K562 (cell line): Measurements from ENCODE around the gene SERPING1. TPM values are rescaled to one million over a fixed set of nuclear protein-coding genes. Genes with fewer than 3 reads are reported as not detected.

ENCODE experiments used
- ATAC-seq: fragments of 200-7000 bp; cut with Tn5 transposase; 3 replicates; pipeline ENCODE4 v1.9.1; 2020; ENCODE audit warnings: moderate library complexity
- BruUV-seq: library from RNA; stranded (reverse); fragments of 400-500 nt; replicated peaks from 2 replicates; lab custom pipeline; 2021; lab: Mats Ljungman, UMichigan
- CTCF ChIA-PET: fragments of 300-600 bp; formaldehyde crosslinking; extraction: SDS; loops from one replicate; lab custom pipeline; 2021; ENCODE audit warnings: low intra/inter-chr PET ratio; lab: Yijun Ruan, JAX
- POLR2A ChIA-PET: fragments of 300-600, 350-650 bp; sonication (Branson Sonifier 250); formaldehyde crosslinking; extraction: SDS; loops from one replicate; lab custom pipeline; 2021; ENCODE audit warnings: antibody characterized with exemption, inconsistent platforms; lab: Yijun Ruan, JAX
- DNase-seq, 4 experiments: peaks; one replicate each; pipeline versions ENCODE4 v3.0.0 to v3.0.0-alpha.2; 2011 to 2018; ENCODE audit warnings: low spot score in 3 of 4, mixed read lengths in 3 of 4; ENCODE audit errors: extremely low read depth in 1 of 4
- FAIRE-seq: peaks from 2 replicates; lab custom pipeline; 2011; peaks lifted over from hg19 to GRCh38; lab: Jason Lieb, UNC
- H2AFZ ChIP-seq: 2 replicates; pipeline ENCODE4 v1.6.0; 2011; ENCODE audit warnings: low read depth, low read length, control low read depth, inconsistent platforms
- H3K27ac ChIP-seq: fragments of 200-600 bp; 3 replicates; pipeline ENCODE4 v1.8.0; 2011; ENCODE audit warnings: low read depth, mild to moderate bottlenecking, control low read depth, inconsistent platforms, low read length, moderate library complexity, mixed read lengths; ENCODE audit errors: extremely low read depth
- H3K27me3 ChIP-seq, 2 experiments: fragments of 300-600 bp in 1 of 2; 2 replicates in 1 of 2; 3 replicates in 1 of 2; pipeline versions ENCODE4 v1.6.0 to v1.8.0; 2011; ENCODE audit warnings: inconsistent platforms in 2 of 2, low read length in 2 of 2, mild to moderate bottlenecking in 1 of 2, mixed read lengths in 1 of 2, moderate library complexity in 1 of 2; ENCODE audit not compliant: control insufficient read depth in 2 of 2, insufficient read depth in 2 of 2
- H3K36me3 ChIP-seq: fragments of 300-600 bp; 3 replicates; pipeline ENCODE4 v1.8.0; 2011; ENCODE audit warnings: mild to moderate bottlenecking, low read length, inconsistent platforms; ENCODE audit not compliant: control insufficient read depth, insufficient read depth
- H3K4me1 ChIP-seq, 2 experiments: fragments of 200-600 bp in 1 of 2; replicated peaks in 1 of 2; 2 replicates in 1 of 2; 3 replicates in 1 of 2; pipeline versions ENCODE4 v1.5.1 to v1.8.0; 2011; ENCODE audit warnings: inconsistent platforms in 2 of 2, low read length in 2 of 2, mild to moderate bottlenecking in 1 of 2, mixed read lengths in 1 of 2, moderate library complexity in 1 of 2; ENCODE audit not compliant: control insufficient read depth in 2 of 2, insufficient read depth in 2 of 2
- H3K4me2 ChIP-seq: 2 replicates; pipeline ENCODE4 v1.6.1; 2011; ENCODE audit warnings: low read length, control low read depth, inconsistent platforms, mixed read lengths; ENCODE audit not compliant: insufficient read depth
- H3K4me3 ChIP-seq: fragments of 200-600 bp; sonication (generic), shearing (Covaris generic); 2 replicates; pipeline ENCODE4 v1.5.1; 2016; ENCODE audit warnings: control low read depth, inconsistent platforms
- H3K79me2 ChIP-seq: fragments of 200-600 bp; 3 replicates; pipeline ENCODE4 v1.8.0; 2011; ENCODE audit warnings: low read length, inconsistent platforms; ENCODE audit not compliant: control insufficient read depth, insufficient read depth
- H3K9ac ChIP-seq, 2 experiments: 2 replicates each; pipeline versions ENCODE4 v1.6.0 to v1.6.1; 2011; ENCODE audit warnings: low read depth in 2 of 2, low read length in 2 of 2, control low read depth in 1 of 2, inconsistent platforms in 1 of 2, mild to moderate bottlenecking in 1 of 2, mixed read lengths in 1 of 2; ENCODE audit not compliant: insufficient read depth in 1 of 2
- H3K9me1 ChIP-seq: one replicate; pipeline ENCODE4 v1.6.0; 2011; ENCODE audit warnings: inconsistent platforms, mild to moderate bottlenecking, low read length, moderate library complexity; ENCODE audit not compliant: control insufficient read depth, insufficient read depth
- H3K9me3 ChIP-seq: replicated peaks from 2 replicates; pipeline ENCODE4 v1.5.1; 2011; ENCODE audit warnings: low read depth, low read length, inconsistent platforms; ENCODE audit not compliant: control insufficient read depth, insufficient read depth
- H4K20me1 ChIP-seq: replicated peaks from 2 replicates; pipeline ENCODE4 v1.6.1; 2011; ENCODE audit warnings: low read length, inconsistent platforms, mixed read lengths; ENCODE audit not compliant: control insufficient read depth, insufficient read depth
- BHLHE40 ChIP-seq: IDR thresholded peaks from 2 replicates; pipeline ENCODE4 v1.6.1; 2011; ENCODE audit warnings: low read length, improper control_type of control experiment
- CBX3 ChIP-seq, 2 experiments: IDR thresholded peaks; 1 replicate in 1 of 2; 2 replicates in 1 of 2; pipeline ENCODE4 v1.6.1; 2012; ENCODE audit warnings: inconsistent platforms in 2 of 2, low read length in 2 of 2, borderline replicate concordance in 1 of 2, control low read depth in 1 of 2
- CBX5 ChIP-seq: IDR thresholded peaks from 2 replicates; pipeline ENCODE4 v1.6.1; 2014; ENCODE audit warnings: low read depth, borderline replicate concordance
- CREB5 ChIP-seq: fragments of 250-450 bp; sonication (Bioruptor Pico); IDR thresholded peaks from 2 replicates; pipeline ENCODE4 v1.5.0; 2020; ENCODE audit warnings: mild to moderate bottlenecking
- CTCF ChIP-seq, 3 experiments: IDR thresholded peaks in 2 of 3; conservative IDR thresholded peaks in 1 of 3; 2 replicates each; pipeline ENCODE4 v1.5.1; 2011 to 2012; ENCODE audit warnings: low read length in 3 of 3, mild to moderate bottlenecking in 3 of 3, control low read depth in 2 of 3, improper control_type of control experiment in 1 of 3, inconsistent platforms in 1 of 3, low read depth in 1 of 3, mixed read lengths in 1 of 3, moderate library complexity in 1 of 3; ENCODE audit not compliant: insufficient read depth in 2 of 3
- PHF20 ChIP-seq: fragments of 450-650 bp; IDR thresholded peaks from 2 replicates; pipeline ENCODE4 v1.6.1; 2018; ENCODE audit not compliant: partially characterized antibody
- PYGO2 ChIP-seq: fragments of 450-650 bp; IDR thresholded peaks from 2 replicates; pipeline ENCODE4 v1.6.1; 2016; ENCODE audit warnings: mild to moderate bottlenecking, missing genetic modification characterization, moderate library complexity, missing compliant biosample characterization
- RBM17 ChIP-seq: fragments of 200-400 bp; formaldehyde crosslinking; IDR thresholded peaks from 2 replicates; pipeline ENCODE4 v1.6.1; 2017; ENCODE audit warnings: low read depth, mild to moderate bottlenecking, low read length, borderline replicate concordance
- RNF219 ChIP-seq: fragments of 250-450 bp; sonication (Bioruptor Pico); IDR thresholded peaks from 2 replicates; pipeline ENCODE4 v1.5.0; 2022; ENCODE audit warnings: mild to moderate bottlenecking
- SP2 ChIP-seq: IDR thresholded peaks from 2 replicates; pipeline ENCODE4 v1.6.1; 2011; ENCODE audit warnings: mild to moderate bottlenecking, low read depth, low read length, moderate library complexity; ENCODE audit not compliant: poor library complexity, severe bottlenecking; ENCODE audit errors: extremely low read depth
- TRIM28 ChIP-seq: fragments of 450-650 bp; IDR thresholded peaks from 2 replicates; pipeline ENCODE4 v1.6.1; 2017
- ZBTB33 ChIP-seq: sonication (generic); formaldehyde crosslinking; IDR thresholded peaks from 2 replicates; pipeline ENCODE4 v1.8.1; 2023; ENCODE audit warnings: mild to moderate bottlenecking, missing genetic modification reagents
- ZNF280A ChIP-seq: fragments of 450-650 bp; IDR thresholded peaks from 2 replicates; pipeline ENCODE4 v1.6.1; 2018; ENCODE audit warnings: mild to moderate bottlenecking, low read depth; ENCODE audit not compliant: partially characterized antibody
- WGBS: fragments of 100-300 bp; shearing (Covaris generic); methylation state at CpG from one replicate; pipeline ENCODE4 v1.1.6; 2016; ENCODE audit warnings: low coverage, mixed read lengths; ENCODE audit not compliant: insufficient coverage; ENCODE audit errors: missing lambda C conversion rate; 5-methylcytosine and 5-hydroxymethylcytosine counted together
- in situ Hi-C: fragments of 300-500 bp; cut with MboI; formaldehyde crosslinking; loops from 4 replicates; pipeline ENCODE4 v1.15.0; 2018; ENCODE audit warnings: inconsistent platforms, mixed read lengths
- intact Hi-C: fragments of 100-400 bp; cut with micrococcal nuclease; formaldehyde crosslinking; loops from 2 replicates; pipeline ENCODE4 v1.14.2; 2022
- polyA plus RNA-seq, 8 experiments: library from polyadenylated mRNA; depleted of rRNA in 4 of 8; stranded (reverse) in 5 of 8; unstranded in 3 of 8; fragments of >200 nt; fragmentation: Nextera tagmentation in 2 of 8; fragmentation: Illumina TruSeq in 1 of 8; extraction: Ambion mirVana in 2 of 8; extraction: Trizol in 1 of 8; gene quantifications; 2 replicates each; pipeline versions ENCODE4 v1.2.1 to v1.2.3, GENCODE V29; 2011 to 2014; ENCODE audit warnings: inconsistent platforms in 1 of 8, missing spikeins in 1 of 8
- total RNA-seq, 7 experiments: library from RNA; depleted of rRNA in 6 of 7; stranded (reverse); fragments of >200 nt in 6 of 7; fragmentation: Illumina TruSeq in 2 of 7; extraction: Trizol in 2 of 7; gene quantifications; 2 replicates each; pipeline versions ENCODE4 v1.2.1 to v1.2.3, GENCODE V29; 2011 to 2021; ENCODE audit warnings: low replicate concordance in 1 of 7

SERPING1 gene
- total and polyA plus RNA-seq, 9 of the 15 experiments (the other 6 are each of a cell fraction or from before 2014, with no cell fraction given): 0.10 to 1.00 (median 0.21) TPM; not detected in 2

GRCh38 chr11:57619331-57619730 lies 21.8 kb downstream of the SERPING1 start:
- Histone ChIP-seq H3K4me1 (no peaks in the 10 kb centered on the region), H3K36me3 (no peaks in the 10 kb centered on the region), H3K9me1 (no peaks in the 10 kb centered on the region), H4K20me1 (no peaks in the 10 kb centered on the region), H2AFZ (no peak overlapping the region), H3K9ac (no peak overlapping the region), H3K79me2 (no peaks in the 10 kb centered on the region), H3K27me3 (peaks cover 5 to 6% of the 10 kb centered on the region in 2 experiments; a peak in 3 of 5 replicates), H3K27ac (no peak overlapping the region), H3K9me3 (peaks cover 8% of the 10 kb centered on the region), H3K4me3 (no peak overlapping the region), H3K4me2 (no peak overlapping the region)
- ATAC-seq (no peak), DNase-seq (peak in 2 of 4 experiments; percentile 50 to 51), FAIRE-seq (peak; percentile 62)
- ChIA-PET POLR2A (interaction anchor here (0.6 kb wide), 1 partner anchor 85 kb away, joined by 4 read pairs; no protein-coding TSS in a partner anchor), CTCF (no interaction called here)
- no TSS peak for BruUV-seq
- WGBS: 0% methylated on average over 2 of the region's 2 CpGs
- intact Hi-C loops: no loop called here
- in situ Hi-C loops: no loop called here
- TF ChIP-seq ZNF280A: peak; percentile 29
- no peak for TF ChIP-seq SP2
- peak in 1 of 2 experiments; percentile 99; a peak in 2 of 3 replicates for TF ChIP-seq CBX3 (IDR thresholded peaks at IDR 0.05; ENCODE audit: borderline replicate concordance in 1 of 2, low read length in 2 of 2)
- no peak for TF ChIP-seq BHLHE40
- 0 out of 2 replicates have a peak, but pooled peaks have one; percentile 51 for TF ChIP-seq TRIM28
- peak; percentile 96 for TF ChIP-seq CBX5
- TF ChIP-seq CREB5 (CRISPR knock-in tag): no peak
- TF ChIP-seq RNF219 (CRISPR knock-in tag): no peak
- TF ChIP-seq ZBTB33 (CRISPR knock-in tag): no peak
- TF ChIP-seq CTCF (IDR thresholded peaks at IDR 0.05 in 2 of 3, conservative IDR thresholded peaks at IDR 0.05 in 1 of 3; ENCODE audit: insufficient read depth in 2 of 3, low read depth in 1 of 3, low read length in 3 of 3): peak; percentile 40 to 48 (median 47); a peak in 5 of 6 replicates
- TF ChIP-seq PYGO2 (tag): no peak
- TF ChIP-seq RBM17: no peak
- no peak for TF ChIP-seq PHF20
